ENCODE results near the gene CRIM1.
A peak's percentile ranks its signal among the peaks of the same experiment; 100 is the strongest.

The CRIM1 gene

DNA sequence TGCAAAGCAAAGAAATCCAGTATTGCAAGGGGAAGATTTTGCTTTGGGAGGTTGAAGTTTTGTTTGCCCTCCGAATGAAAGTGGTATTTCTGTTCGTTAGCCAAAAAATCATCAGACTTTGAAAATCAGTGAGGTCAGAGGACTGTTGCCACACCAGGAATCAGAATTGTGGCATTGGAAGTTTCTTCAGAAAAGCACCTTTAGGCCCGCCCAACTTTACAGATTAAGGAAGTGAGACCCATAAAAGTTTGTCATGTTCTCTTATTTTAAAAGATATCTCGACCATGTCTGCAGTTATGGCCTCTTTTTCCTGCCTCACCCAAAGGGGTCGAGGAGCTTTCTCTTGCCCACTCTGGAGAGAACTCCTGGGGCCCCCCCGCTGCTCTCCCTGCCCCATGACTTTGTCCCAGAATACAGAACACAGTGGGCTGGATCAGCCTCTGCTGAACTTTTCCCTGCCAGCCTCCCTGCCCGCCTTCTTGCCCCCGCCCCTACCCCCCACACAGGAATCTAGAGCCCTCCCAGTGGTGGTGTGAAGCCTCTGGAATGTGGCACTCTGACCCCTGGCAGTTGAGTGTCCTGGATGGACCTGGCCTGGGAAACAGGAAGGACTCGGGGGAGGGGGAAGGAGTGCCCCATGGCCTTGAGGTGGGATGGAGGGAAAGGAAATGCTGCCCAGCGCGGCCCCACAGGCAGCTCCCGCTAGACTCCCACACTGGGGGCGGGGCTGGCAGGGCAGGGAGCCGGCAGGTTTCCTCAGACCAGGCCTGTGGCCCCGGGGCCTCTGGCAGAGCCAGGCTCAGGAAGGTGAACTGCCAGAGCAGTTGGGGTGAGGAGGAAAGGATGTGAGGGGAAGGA lies 25.3 kb downstream of the CRIM1 start:
- Histone ChIP-seq H3K4me1 (peaks cover 0 to 98% (median 52%) of the 10 kb centered on the region in 4 donors), H3K36me3 (peaks cover 0 to 7% (median 0%) of the 10 kb centered on the region in 3 donors), H3K27ac (peak overlapping the region; percentile 66 to 74), H3K9me3 (no peaks in the 10 kb centered on the region), H3K27me3 (no peaks in the 10 kb centered on the region), H3K4me3 (no peak overlapping the region)
- DNase-seq: peak in 1 of 2 donors; percentile 70
- TF ChIP-seq, protein P1, sequence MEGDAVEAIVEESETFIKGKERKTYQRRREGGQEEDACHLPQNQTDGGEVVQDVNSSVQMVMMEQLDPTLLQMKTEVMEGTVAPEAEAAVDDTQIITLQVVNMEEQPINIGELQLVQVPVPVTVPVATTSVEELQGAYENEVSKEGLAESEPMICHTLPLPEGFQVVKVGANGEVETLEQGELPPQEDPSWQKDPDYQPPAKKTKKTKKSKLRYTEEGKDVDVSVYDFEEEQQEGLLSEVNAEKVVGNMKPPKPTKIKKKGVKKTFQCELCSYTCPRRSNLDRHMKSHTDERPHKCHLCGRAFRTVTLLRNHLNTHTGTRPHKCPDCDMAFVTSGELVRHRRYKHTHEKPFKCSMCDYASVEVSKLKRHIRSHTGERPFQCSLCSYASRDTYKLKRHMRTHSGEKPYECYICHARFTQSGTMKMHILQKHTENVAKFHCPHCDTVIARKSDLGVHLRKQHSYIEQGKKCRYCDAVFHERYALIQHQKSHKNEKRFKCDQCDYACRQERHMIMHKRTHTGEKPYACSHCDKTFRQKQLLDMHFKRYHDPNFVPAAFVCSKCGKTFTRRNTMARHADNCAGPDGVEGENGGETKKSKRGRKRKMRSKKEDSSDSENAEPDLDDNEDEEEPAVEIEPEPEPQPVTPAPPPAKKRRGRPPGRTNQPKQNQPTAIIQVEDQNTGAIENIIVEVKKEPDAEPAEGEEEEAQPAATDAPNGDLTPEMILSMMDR (IDR thresholded peaks at IDR 0.05): no peak
- intact Hi-C loops (cut with DNase I; ENCODE audit: low total_unique reads): no loop called here

DNA sequence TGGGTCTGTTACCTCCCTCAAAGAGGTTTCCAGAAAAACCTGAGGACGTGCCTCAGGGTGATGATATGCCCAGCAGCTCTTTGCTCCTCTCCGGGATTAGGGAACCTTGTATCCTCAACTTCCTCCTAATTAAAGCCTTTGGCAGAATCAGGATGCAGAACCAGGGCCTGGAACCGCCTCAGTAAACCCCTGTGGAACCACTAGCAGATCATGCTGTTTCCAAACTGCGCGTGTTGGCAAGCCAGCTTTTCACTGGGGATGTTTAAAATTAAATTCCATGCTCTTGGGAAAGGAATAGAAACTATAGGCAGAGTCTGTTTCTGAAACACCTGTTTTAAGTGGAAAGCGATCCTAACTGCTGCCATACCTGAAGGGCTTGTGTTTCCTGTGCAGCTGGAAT lies 26.4 kb downstream of the CRIM1 start:
- H3K27ac ChIP-seq: peak overlapping the region; percentile 66 to 74
- peaks cover 0 to 97% (median 42%) of the 10 kb centered on the region in 4 donors for H3K4me1 ChIP-seq
- H3K9me3 ChIP-seq: no peaks in the 10 kb centered on the region
- no peak for DNase-seq
- TF ChIP-seq, protein P1 (IDR thresholded peaks at IDR 0.05): no peak
- no peaks in the 10 kb centered on the region for H3K27me3 ChIP-seq
- intact Hi-C loops (cut with DNase I; ENCODE audit: low total_unique reads): no loop called here
- no peak overlapping the region for H3K4me3 ChIP-seq
- H3K36me3 ChIP-seq: peaks cover 0 to 7% (median 0%) of the 10 kb centered on the region in 3 donors

DNA sequence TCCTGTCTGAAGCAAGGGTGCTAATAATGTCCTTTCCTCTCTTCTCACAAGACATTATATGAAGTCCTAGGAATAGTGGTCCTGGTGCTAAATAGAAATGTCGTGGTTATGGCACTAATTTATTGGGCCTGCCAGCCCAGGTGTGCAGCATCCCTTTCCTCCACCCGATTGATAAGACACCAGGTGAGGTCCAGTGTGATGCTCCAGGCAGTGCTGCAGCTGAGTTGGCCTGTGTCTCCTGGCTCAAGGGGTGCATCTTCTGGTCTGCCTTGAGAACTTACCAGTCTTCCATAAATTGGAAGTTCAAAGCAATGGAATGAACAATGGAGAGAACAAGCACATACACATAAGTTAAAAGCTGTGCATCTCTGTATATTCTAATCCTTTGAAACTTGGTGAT lies 26.9 kb downstream of the CRIM1 start:
- no peak overlapping the region for H3K4me3 ChIP-seq
- peak overlapping the region; percentile 66 to 74 for H3K27ac ChIP-seq
- no peak for DNase-seq
- H3K27me3 ChIP-seq: no peaks in the 10 kb centered on the region
- TF ChIP-seq, protein P1 (IDR thresholded peaks at IDR 0.05): no peak
- H3K36me3 ChIP-seq: peaks cover 0 to 7% (median 0%) of the 10 kb centered on the region in 3 donors
- no peaks in the 10 kb centered on the region for H3K9me3 ChIP-seq
- peaks cover 0 to 97% (median 41%) of the 10 kb centered on the region in 4 donors for H3K4me1 ChIP-seq
- intact Hi-C loops (cut with DNase I; ENCODE audit: low total_unique reads): no loop called here

GRCh38 chr2:36383726-36384125 lies 28.1 kb downstream of the CRIM1 start:
- TF ChIP-seq, protein P1 (IDR thresholded peaks at IDR 0.05): no peak
- Histone ChIP-seq H3K4me1 (peaks cover 0 to 97% (median 50%) of the 10 kb centered on the region in 4 donors), H3K4me3 (no peak overlapping the region), H3K27ac (peak overlapping the region; percentile 50 to 57), H3K36me3 (peaks cover 0 to 7% (median 0%) of the 10 kb centered on the region in 3 donors), H3K9me3 (no peaks in the 10 kb centered on the region), H3K27me3 (no peaks in the 10 kb centered on the region)
- DNase-seq: no peak
- intact Hi-C loops (cut with DNase I; ENCODE audit: low total_unique reads): no loop called here

DNA sequence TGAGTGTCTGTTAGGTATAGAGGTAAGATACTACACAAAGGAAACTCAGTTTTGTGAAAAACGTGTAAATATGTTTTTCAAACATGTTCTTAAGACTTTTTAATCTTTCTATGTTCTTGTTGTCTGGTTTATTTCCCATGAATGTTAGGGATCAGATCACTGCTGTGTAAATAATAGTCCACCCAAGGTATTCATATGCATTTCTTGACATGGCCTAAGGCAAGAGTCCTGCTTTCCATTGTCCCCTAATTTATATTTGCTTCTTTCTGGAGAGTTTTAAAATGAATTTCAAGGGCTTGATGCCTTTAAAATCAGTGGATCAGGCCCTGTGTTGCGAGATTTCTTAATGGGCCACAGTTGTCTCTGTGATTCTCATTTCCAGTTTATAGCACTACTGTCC lies 28.9 kb downstream of the CRIM1 start:
- no peak for DNase-seq
- peaks cover 0 to 7% (median 0%) of the 10 kb centered on the region in 3 donors for H3K36me3 ChIP-seq
- no peaks in the 10 kb centered on the region for H3K27me3 ChIP-seq
- H3K4me3 ChIP-seq: no peak overlapping the region
- TF ChIP-seq, protein P1 (IDR thresholded peaks at IDR 0.05): no peak
- H3K27ac ChIP-seq: peak overlapping the region; percentile 50 to 57
- intact Hi-C loops (cut with DNase I; ENCODE audit: low total_unique reads): no loop called here
- H3K4me1 ChIP-seq: peaks cover 0 to 97% (median 50%) of the 10 kb centered on the region in 4 donors
- no peaks in the 10 kb centered on the region for H3K9me3 ChIP-seq
